ENCODE results near the gene SCARF2.

The SCARF2 gene

GRCh38 chr22:20464912-20465758 lies 27.5 kb upstream of the SCARF2 start:
- no peak overlapping the region for H3K4me3 ChIP-seq (ENCODE audit: low read depth, low read length)
- DNase-seq (ENCODE audit: low read depth) = no peak
- TF ChIP-seq CTCF (IDR thresholded peaks at IDR 0.05; ENCODE audit: control insufficient read depth, extremely low read depth, insufficient read depth) = no peak

- no peak for TF ChIP-seq CTCF (IDR thresholded peaks at IDR 0.05; ENCODE audit: control insufficient read depth, extremely low read depth, insufficient read depth)
- DNase-seq (ENCODE audit: low read depth) = no peak
- no peak overlapping the region for H3K4me3 ChIP-seq (ENCODE audit: low read depth, low read length)
These were observed 26.5 kb upstream of the SCARF2 start for GRCh38 chr22:20464096-20464614.

GRCh38 chr22:20463324-20464095 lies 25.9 kb upstream of the SCARF2 start:
- TF ChIP-seq CTCF (IDR thresholded peaks at IDR 0.05; ENCODE audit: control insufficient read depth, extremely low read depth, insufficient read depth) = no peak
- no peak overlapping the region for H3K4me3 ChIP-seq (ENCODE audit: low read depth, low read length)
- DNase-seq (ENCODE audit: low read depth) = no peak

- no peak for DNase-seq (ENCODE audit: low read depth)
- no peak for TF ChIP-seq CTCF (IDR thresholded peaks at IDR 0.05; ENCODE audit: control insufficient read depth, extremely low read depth, insufficient read depth)
- H3K4me3 ChIP-seq (ENCODE audit: low read depth, low read length) = no peak overlapping the region
These were observed 22.2 kb upstream of the SCARF2 start for GRCh38 chr22:20459862-20460261.

GRCh38 chr22:20459152-20459542 lies 21.5 kb upstream of the SCARF2 start:
- no peak for DNase-seq (ENCODE audit: low read depth)
- H3K4me3 ChIP-seq (ENCODE audit: low read depth, low read length) = no peak overlapping the region
- TF ChIP-seq CTCF (IDR thresholded peaks at IDR 0.05; ENCODE audit: control insufficient read depth, extremely low read depth, insufficient read depth) = no peak

GRCh38 chr22:20458530-20459151 lies 21.0 kb upstream of the SCARF2 start:
- no peak overlapping the region for H3K4me3 ChIP-seq (ENCODE audit: low read depth, low read length)
- no peak for TF ChIP-seq CTCF (IDR thresholded peaks at IDR 0.05; ENCODE audit: control insufficient read depth, extremely low read depth, insufficient read depth)
- no peak for DNase-seq (ENCODE audit: low read depth)

All from LNCaP clone FGC (cell line).